ENCODE data around the gene RHBDL1. TPM values are rescaled to one million over a fixed set of nuclear protein-coding genes. Genes with fewer than 3 reads are reported as not detected.

The RHBDL1 gene
- total and polyA plus RNA-seq, 2 experiments from 2014 or later = 8.4 to 10.1 TPM

GRCh38 chr16:636206-637080 is 39.0 kb upstream of the RHBDL1 start, which contains the start of gene METTL26 (continued):
- TF ChIP-seq, protein P1, sequence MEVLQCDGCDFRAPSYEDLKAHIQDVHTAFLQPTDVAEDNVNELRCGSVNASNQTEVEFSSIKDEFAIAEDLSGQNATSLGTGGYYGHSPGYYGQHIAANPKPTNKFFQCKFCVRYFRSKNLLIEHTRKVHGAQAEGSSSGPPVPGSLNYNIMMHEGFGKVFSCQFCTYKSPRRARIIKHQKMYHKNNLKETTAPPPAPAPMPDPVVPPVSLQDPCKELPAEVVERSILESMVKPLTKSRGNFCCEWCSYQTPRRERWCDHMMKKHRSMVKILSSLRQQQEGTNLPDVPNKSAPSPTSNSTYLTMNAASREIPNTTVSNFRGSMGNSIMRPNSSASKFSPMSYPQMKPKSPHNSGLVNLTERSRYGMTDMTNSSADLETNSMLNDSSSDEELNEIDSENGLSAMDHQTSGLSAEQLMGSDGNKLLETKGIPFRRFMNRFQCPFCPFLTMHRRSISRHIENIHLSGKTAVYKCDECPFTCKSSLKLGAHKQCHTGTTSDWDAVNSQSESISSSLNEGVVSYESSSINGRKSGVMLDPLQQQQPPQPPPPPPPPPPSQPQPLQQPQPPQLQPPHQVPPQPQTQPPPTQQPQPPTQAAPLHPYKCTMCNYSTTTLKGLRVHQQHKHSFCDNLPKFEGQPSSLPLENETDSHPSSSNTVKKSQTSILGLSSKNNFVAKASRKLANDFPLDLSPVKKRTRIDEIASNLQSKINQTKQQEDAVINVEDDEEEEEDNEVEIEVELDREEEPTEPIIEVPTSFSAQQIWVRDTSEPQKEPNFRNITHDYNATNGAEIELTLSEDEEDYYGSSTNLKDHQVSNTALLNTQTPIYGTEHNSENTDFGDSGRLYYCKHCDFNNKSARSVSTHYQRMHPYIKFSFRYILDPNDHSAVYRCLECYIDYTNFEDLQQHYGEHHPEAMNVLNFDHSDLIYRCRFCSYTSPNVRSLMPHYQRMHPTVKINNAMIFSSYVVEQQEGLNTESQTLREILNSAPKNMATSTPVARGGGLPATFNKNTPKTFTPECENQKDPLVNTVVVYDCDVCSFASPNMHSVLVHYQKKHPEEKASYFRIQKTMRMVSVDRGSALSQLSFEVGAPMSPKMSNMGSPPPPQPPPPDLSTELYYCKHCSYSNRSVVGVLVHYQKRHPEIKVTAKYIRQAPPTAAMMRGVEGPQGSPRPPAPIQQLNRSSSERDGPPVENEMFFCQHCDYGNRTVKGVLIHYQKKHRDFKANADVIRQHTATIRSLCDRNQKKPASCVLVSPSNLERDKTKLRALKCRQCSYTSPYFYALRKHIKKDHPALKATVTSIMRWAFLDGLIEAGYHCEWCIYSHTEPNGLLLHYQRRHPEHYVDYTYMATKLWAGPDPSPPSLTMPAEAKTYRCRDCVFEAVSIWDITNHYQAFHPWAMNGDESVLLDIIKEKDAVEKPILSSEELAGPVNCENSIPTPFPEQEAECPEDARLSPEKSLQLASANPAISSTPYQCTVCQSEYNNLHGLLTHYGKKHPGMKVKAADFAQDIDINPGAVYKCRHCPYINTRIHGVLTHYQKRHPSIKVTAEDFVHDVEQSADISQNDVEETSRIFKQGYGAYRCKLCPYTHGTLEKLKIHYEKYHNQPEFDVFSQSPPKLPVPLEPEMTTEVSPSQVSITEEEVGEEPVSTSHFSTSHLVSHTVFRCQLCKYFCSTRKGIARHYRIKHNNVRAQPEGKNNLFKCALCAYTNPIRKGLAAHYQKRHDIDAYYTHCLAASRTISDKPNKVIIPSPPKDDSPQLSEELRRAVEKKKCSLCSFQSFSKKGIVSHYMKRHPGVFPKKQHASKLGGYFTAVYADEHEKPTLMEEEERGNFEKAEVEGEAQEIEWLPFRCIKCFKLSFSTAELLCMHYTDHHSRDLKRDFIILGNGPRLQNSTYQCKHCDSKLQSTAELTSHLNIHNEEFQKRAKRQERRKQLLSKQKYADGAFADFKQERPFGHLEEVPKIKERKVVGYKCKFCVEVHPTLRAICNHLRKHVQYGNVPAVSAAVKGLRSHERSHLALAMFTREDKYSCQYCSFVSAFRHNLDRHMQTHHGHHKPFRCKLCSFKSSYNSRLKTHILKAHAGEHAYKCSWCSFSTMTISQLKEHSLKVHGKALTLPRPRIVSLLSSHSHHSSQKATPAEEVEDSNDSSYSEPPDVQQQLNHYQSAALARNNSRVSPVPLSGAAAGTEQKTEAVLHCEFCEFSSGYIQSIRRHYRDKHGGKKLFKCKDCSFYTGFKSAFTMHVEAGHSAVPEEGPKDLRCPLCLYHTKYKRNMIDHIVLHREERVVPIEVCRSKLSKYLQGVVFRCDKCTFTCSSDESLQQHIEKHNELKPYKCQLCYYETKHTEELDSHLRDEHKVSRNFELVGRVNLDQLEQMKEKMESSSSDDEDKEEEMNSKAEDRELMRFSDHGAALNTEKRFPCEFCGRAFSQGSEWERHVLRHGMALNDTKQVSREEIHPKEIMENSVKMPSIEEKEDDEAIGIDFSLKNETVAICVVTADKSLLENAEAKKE (CRISPR knock-in tag; IDR thresholded peaks at IDR 0.05) = no peak
- TF ChIP-seq, protein P2, sequence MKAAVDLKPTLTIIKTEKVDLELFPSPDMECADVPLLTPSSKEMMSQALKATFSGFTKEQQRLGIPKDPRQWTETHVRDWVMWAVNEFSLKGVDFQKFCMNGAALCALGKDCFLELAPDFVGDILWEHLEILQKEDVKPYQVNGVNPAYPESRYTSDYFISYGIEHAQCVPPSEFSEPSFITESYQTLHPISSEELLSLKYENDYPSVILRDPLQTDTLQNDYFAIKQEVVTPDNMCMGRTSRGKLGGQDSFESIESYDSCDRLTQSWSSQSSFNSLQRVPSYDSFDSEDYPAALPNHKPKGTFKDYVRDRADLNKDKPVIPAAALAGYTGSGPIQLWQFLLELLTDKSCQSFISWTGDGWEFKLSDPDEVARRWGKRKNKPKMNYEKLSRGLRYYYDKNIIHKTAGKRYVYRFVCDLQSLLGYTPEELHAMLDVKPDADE (IDR thresholded peaks at IDR 0.05) = peak; percentile 97
- TF ChIP-seq CREB1 (CRISPR knock-in tag; IDR thresholded peaks at IDR 0.05; ENCODE audit: low read depth) = peak; percentile 64; the same call in 1 of the 2 replicates

DNA sequence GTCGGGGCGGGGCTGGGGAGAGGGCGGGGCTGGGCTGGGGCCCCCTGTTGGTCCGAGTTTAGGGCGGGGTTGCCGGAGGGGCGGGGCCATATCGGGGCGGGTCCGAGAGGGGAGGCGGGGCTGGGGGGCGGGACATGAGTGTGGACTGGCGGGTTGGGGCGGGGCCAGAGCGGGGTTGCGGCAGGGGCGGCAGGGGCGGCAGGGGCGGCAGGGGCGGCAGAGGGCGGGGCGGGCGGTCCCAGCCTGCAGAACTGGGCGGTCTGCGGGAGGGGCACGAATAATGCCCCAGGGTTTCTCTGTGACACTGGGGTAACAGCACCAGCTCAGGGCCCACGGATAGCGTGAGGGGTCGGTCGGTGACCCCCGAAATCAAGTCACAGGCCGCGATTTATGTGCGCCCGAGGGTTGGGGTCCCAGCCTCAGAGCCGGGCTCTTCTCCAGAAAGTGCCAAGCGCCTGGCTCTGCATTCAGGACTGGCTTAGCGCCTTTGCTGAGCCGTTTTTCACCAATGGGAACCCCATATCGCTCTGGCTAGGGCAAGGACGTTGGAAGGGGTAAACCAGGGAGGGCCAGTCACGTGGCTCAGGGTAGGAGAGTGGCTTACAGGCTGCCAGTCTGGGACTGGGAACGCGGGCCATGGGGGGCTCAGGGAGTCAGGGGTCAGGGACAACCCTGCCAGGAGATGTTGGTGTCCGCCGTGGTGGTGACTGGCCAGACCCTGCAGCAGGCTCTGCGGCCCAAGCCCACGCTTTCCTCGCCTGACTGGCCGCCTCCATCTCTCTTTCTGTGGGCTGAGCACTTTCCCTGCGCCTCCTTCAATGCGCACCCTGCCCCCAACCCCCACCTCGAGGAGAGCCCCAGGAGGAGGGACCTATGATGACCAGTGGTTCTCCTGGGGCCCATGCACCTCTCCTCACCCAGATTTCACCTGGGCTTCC is 38.1 kb upstream of the RHBDL1 start:
- peaks cover 4% of the 10 kb centered on the region; the same call in 2 of the 3 replicates for H3K9me3 Mint-ChIP-seq
- ATAC-seq = peak; percentile 16
- H4K20me1 ChIP-seq (replicated peaks; ENCODE audit: insufficient read depth) = no peaks in the 10 kb centered on the region
- peak; percentile 90 for DNase-seq (ENCODE audit: low spot score)
- peaks cover 12% of the 10 kb centered on the region for H3K27me3 Mint-ChIP-seq (ENCODE audit: insufficient read depth, low read depth, poor library complexity)
- no peaks in the 10 kb centered on the region for H3K36me3 ChIP-seq (ENCODE audit: insufficient read depth)
- H3K79me2 ChIP-seq (replicated peaks; ENCODE audit: insufficient read depth) = no peaks in the 10 kb centered on the region; the same call in 1 of the 2 replicates
- H2AFZ ChIP-seq = peak overlapping the region; percentile 76; the same call in 1 of the 2 replicates
- peak overlapping the region; percentile 95 for H3K4me3 ChIP-seq
- H3K27me3 ChIP-seq (ENCODE audit: insufficient read depth) = no peaks in the 10 kb centered on the region
- H3K36me3 Mint-ChIP-seq (ENCODE audit: low read depth) = no peaks in the 10 kb centered on the region
- peaks cover 20% of the 10 kb centered on the region for H3K4me1 Mint-ChIP-seq
- H3K4me3 Mint-ChIP-seq = peak overlapping the region; percentile 89
- no peaks in the 10 kb centered on the region for H3K9me2 ChIP-seq (ENCODE audit: insufficient read depth)
- H3F3A ChIP-seq (replicated peaks; ENCODE audit: low read depth) = 0 out of 2 replicates have a peak, but pooled peaks cover 6% of the 10 kb centered on the region
- H3K4me1 ChIP-seq (ENCODE audit: insufficient read depth) = peaks cover 19% of the 10 kb centered on the region
- peak overlapping the region; percentile 97 for H3K4me2 ChIP-seq
- H3K27ac Mint-ChIP-seq = no peak overlapping the region
- peak overlapping the region; percentile 63; the same call in 1 of the 2 replicates for H3K27ac ChIP-seq (ENCODE audit: low read depth)
- TF ChIP-seq CREB1 (CRISPR knock-in tag; IDR thresholded peaks at IDR 0.05; ENCODE audit: low read depth) (no peak), ZNF331 (CRISPR knock-in tag; IDR thresholded peaks at IDR 0.05; ENCODE audit: low read depth) (no peak), POLR2AphosphoS5 (IDR thresholded peaks at IDR 0.05; ENCODE audit: low read depth) (0 out of 2 replicates have a peak, but pooled peaks have one; percentile 23), CTCF (conservative IDR thresholded peaks at IDR 0.05; ENCODE audit: low read depth in 2 of 2) (no peak), EZH2 (IDR thresholded peaks at IDR 0.05; ENCODE audit: low read depth, unreplicated experiment) (no peak)
- TF ChIP-seq, protein P2 (IDR thresholded peaks at IDR 0.05) = no peak
